ENCODE measurements around the gene KCTD17.

The KCTD17 gene, protein sequence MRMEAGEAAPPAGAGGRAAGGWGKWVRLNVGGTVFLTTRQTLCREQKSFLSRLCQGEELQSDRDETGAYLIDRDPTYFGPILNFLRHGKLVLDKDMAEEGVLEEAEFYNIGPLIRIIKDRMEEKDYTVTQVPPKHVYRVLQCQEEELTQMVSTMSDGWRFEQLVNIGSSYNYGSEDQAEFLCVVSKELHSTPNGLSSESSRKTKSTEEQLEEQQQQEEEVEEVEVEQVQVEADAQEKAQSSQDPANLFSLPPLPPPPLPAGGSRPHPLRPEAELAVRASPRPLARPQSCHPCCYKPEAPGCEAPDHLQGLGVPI

GRCh38 chr22:37051391-37052385 lies at the start of gene KCTD17:
TSS of gene KCTD17 (plus strand) at chr22:37051742. CDS start at chr22:37051761, 19 bp downstream.
- no peak within 1 kb of the TSS for H3K27ac ChIP-seq
- H3K27me3 ChIP-seq = peaks cover 49% of the 10 kb centered on the region
- peaks cover 12 to 19% of the 10 kb centered on the region in 2 experiments for H3K4me1 ChIP-seq (ENCODE audit: control insufficient read depth in 1 of 2, insufficient read depth in 1 of 2, low read depth in 1 of 2, low read length in 1 of 2)
- H3K9me3 ChIP-seq = no peaks in the 10 kb centered on the region
- TF ChIP-seq, protein P1, sequence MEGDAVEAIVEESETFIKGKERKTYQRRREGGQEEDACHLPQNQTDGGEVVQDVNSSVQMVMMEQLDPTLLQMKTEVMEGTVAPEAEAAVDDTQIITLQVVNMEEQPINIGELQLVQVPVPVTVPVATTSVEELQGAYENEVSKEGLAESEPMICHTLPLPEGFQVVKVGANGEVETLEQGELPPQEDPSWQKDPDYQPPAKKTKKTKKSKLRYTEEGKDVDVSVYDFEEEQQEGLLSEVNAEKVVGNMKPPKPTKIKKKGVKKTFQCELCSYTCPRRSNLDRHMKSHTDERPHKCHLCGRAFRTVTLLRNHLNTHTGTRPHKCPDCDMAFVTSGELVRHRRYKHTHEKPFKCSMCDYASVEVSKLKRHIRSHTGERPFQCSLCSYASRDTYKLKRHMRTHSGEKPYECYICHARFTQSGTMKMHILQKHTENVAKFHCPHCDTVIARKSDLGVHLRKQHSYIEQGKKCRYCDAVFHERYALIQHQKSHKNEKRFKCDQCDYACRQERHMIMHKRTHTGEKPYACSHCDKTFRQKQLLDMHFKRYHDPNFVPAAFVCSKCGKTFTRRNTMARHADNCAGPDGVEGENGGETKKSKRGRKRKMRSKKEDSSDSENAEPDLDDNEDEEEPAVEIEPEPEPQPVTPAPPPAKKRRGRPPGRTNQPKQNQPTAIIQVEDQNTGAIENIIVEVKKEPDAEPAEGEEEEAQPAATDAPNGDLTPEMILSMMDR (IDR thresholded peaks at IDR 0.05) = no peak
- H3K4me3 ChIP-seq (ENCODE audit: low read depth in 1 of 2, low read length in 1 of 2) = peak within 1 kb of the TSS; percentile 8 to 14
- H3K36me3 ChIP-seq = no peaks in the 10 kb centered on the region

DNA sequence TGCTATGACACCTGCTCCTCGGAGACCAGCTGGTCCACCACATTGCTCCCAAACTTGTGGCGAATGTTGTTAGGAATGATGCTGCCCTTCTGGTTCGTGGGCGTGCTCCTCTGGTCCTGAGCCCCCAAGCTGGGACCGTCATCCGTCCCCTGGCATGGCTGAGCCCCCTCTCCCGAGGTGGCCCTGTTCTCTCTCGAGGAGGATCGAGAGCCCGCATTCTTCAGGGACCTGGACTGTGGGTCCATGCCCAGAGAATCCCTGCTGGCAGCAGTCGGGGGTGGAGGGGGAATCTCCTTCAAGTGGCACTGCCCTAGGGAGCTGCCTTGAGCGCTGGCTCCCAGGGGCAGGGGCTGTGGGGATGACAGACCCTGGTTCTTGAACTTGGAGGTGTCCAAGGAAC lies 49.7 kb upstream of the KCTD17 start:
- TF ChIP-seq, protein P1 (IDR thresholded peaks at IDR 0.05) = no peak
- Histone ChIP-seq H3K4me3 (ENCODE audit: low read depth in 1 of 2, low read length in 1 of 2) (no peak overlapping the region), H3K27ac (no peak overlapping the region), H3K9me3 (no peaks in the 10 kb centered on the region), H3K27me3 (peaks cover 53% of the 10 kb centered on the region), H3K36me3 (no peaks in the 10 kb centered on the region), H3K4me1 (ENCODE audit: control insufficient read depth in 1 of 2, insufficient read depth in 1 of 2, low read depth in 1 of 2, low read length in 1 of 2) (no peaks in the 10 kb centered on the region)

DNA sequence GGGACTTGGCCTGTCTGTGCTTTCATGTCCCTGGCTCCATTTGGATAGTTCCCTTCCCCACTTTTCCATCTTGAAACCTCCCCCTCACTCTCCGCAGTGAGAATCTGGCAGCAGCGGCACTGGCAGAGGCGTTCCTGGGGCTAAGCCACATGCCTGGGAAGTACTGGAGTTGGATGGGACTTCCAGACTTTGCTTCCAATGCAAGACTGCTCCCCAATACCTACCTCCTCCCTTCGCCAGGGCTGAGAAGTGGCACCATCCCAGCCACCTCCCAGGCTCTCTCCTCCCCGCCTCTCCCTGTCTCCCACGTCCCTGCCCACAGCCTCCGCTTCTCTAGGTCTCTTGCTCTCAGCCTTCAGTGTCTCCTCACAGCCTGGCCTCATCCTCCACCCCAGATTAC lies 48.9 kb upstream of the KCTD17 start:
- Histone ChIP-seq H3K9me3 (no peaks in the 10 kb centered on the region), H3K27me3 (peaks cover 57% of the 10 kb centered on the region), H3K4me3 (ENCODE audit: low read depth in 1 of 2, low read length in 1 of 2) (no peak overlapping the region), H3K27ac (no peak overlapping the region), H3K36me3 (no peaks in the 10 kb centered on the region), H3K4me1 (ENCODE audit: control insufficient read depth in 1 of 2, insufficient read depth in 1 of 2, low read depth in 1 of 2, low read length in 1 of 2) (no peaks in the 10 kb centered on the region)
- TF ChIP-seq, protein P1 (IDR thresholded peaks at IDR 0.05) = no peak

DNA sequence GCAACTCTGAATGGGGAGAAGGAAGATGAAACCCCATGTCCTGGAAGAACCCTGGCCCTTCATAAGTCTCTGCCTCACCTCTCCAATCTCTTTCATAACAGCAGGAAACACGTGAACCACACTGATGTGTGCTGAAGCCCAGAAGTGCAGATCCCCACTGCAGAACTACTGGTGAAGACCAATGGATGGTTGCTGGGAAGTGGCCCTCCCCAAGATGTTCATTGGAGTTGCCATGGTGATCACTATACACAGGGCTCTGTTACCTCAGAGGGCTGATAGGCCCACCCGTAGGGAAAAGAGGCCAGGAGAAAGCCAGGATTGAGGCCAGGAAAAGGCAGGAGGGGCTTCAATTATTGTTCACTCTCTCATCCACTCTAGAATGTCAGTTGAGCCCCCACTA lies 43.9 kb upstream of the KCTD17 start:
- Histone ChIP-seq H3K27me3 (peaks cover 69% of the 10 kb centered on the region), H3K4me1 (ENCODE audit: control insufficient read depth in 1 of 2, insufficient read depth in 1 of 2, low read depth in 1 of 2, low read length in 1 of 2) (no peaks in the 10 kb centered on the region), H3K9me3 (no peaks in the 10 kb centered on the region), H3K27ac (no peak overlapping the region), H3K36me3 (peaks cover 5% of the 10 kb centered on the region), H3K4me3 (ENCODE audit: low read depth in 1 of 2, low read length in 1 of 2) (no peak overlapping the region)
- TF ChIP-seq, protein P1 (IDR thresholded peaks at IDR 0.05) = no peak

DNA sequence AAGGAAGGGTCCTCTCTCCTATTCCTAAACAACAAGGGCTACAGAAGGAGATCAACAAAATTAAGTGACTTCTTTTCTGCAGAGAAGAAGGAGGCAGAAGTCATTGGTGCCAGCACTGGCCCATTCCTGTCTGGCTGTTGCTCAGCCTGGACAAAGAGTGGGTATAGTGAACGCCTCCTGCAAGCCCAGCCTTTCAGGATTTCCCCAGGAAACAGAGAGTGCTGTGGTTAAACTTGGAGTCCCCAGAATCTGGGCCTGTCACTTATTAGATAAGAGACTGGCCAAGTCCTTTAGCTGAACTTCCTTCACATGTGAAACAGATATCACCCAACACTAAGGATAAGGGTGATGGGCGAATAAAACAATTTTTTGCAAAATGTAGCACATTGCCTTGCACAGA lies 43.2 kb upstream of the KCTD17 start:
- peaks cover 0 to 2% of the 10 kb centered on the region in 2 experiments for H3K4me1 ChIP-seq (ENCODE audit: control insufficient read depth in 1 of 2, insufficient read depth in 1 of 2, low read depth in 1 of 2, low read length in 1 of 2)
- no peak overlapping the region for H3K27ac ChIP-seq
- peaks cover 5% of the 10 kb centered on the region for H3K36me3 ChIP-seq
- H3K27me3 ChIP-seq = peaks cover 62% of the 10 kb centered on the region
- H3K9me3 ChIP-seq = no peaks in the 10 kb centered on the region
- TF ChIP-seq, protein P1 (IDR thresholded peaks at IDR 0.05) = no peak
- H3K4me3 ChIP-seq (ENCODE audit: low read depth in 1 of 2, low read length in 1 of 2) = no peak overlapping the region
